NCI-H526 treated with DMSO at 0.1 percent for 48 hours (cell line): ENCODE data around the gene KPTN.

Experiments used
- DNase-seq: peaks from one replicate; lab custom pipeline; 2025; lab: John Stamatoyannopoulos, UW

Gene KPTN

DNA sequence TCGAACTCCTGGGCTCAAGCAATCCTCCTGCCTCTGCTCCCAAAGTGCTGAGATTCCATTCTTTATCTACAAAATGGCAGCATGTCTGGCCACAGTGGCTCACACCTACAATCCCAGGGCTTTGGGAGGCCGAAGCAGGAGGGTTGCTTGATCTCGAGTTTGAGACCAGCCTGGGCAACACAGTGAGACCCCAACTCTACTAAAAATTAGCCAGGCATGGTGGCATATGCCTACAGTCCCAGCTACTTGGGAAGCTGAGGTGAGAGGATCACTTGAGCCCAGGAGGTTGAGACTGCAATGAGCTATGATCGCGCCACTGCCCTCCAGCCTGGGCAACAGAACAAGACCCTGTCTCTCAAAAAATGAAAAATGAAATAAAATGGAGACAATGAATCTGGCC lies 24.7 kb upstream of the KPTN start:
- DNase-seq: no peak

DNA sequence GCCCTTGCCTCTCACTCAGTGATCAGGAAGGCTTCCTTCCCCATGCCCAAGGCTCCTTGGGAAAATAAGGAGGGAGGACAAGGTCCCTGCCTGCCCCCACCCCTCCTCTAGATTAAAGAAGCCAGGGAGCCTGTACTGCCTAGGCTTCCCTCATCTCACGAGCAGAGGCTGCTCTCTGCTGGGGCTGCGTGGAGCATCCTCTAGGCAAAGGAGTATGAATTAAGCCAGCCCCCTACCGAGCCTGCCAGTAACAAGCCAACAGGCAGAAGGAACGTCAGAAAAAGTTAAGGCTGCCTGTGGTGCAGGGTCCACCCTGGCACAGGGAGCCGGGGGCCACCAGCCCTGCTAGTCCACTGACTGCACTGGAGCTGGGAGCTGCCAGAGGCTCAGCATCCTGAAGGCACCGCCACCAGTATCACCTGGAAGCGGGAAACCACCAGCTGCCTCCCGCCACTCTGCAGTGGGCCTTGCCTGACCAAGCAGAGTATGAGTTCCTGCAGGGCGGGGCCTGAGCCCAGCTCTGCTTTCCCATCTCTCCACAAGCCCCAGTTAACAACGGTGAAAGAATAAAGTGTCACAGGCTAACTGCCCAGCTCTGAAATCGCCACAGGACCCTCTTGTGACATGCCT lies 24.0 kb upstream of the KPTN start:
- DNase-seq: no peak

- no peak for DNase-seq
These were observed 23.0 kb upstream of the KPTN start for GRCh38 chr19:47507012-47507411.

DNA sequence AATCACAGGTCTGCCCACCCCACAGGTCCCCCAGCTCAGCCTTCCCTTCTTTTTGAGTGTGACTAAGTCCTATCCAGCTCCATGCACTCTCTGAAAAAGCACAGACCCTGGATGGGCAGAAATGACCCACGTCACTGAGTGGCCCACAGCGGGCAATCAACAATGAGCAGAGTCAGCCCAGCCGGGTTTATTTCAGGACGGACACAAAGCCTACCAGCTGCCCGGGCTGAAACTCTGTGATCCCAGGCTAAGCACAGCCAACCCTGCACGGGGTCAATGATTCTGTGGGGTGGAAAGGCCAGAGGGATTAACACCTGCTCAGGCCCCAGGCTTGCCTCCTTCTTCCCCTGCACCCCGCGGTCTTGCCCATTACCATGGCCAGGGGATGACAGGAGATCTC lies 22.4 kb upstream of the KPTN start:
- DNase-seq: no peak

DNA sequence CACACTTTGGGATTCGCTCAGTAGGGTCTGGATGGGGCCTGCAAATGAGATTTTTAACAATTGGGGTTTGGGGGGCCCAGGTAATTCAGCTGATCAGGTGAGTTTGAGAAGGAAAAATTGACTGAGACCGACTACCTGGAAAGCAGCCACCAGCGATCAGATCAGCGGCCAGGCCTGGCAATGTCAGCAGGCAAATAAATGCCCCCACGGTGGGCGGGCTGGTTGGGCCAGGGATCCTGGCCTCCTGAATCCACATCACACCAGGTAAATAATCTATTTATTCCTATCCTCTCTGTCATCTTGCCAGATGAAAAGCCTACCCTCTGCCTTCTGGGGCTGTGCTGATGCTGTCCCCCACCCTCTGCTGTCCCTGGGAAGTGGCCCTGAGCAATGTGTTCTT lies 21.5 kb upstream of the KPTN start:
- no peak for DNase-seq

DNA sequence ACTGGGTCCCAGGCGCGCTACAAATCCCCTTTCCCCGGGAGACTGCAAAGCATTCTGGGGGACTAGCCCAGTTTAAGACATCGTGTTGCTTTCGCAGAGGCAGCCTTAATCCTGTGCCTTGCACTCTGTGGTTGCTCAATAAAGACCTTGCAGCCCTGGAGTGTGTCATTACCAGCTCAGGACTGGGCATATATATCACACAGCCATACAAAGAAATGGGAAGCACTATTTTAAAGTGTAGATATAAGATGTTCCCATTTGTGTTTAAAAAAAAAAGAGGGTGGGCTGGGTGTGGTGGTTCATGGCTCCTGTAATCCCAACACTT lies 19.8 kb upstream of the KPTN start:
- no peak for DNase-seq

DNA sequence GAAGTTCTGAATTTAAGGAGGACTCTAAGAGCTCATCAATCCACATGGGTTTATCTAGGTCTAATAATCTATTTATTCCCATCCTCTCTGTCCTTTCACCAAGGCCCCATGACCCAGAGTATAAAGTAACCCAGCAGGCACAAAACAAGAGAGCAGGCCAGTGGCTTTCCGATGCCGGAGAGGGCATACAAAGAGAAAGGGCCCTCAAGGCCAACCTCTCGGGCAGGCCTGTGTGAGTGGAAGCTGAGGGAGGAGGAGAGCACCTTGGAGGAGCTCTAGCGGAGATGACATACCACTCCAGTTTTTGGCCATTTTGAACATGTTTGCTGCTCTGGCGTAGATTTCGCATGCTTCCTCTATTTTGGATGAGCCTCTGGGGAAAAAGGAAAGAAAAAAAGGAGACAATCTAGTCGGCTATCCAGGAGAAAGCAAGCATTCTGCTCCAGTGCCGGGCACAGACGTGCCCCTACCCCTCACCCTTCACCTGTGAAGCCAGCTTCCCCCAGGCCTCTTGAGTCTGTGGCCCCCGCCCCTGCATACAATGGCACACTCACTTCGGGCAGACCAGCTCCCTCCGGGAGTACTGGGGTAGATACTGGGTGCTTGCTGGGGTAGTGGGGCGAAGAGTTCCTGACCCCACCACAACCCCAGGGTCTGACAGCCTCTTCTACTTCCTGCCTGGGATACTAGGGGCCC lies 19.3 kb upstream of the KPTN start:
- no peak for DNase-seq

GRCh38 chr19:47499863-47500830 lies 16.1 kb upstream of the KPTN start:
- no peak for DNase-seq

GRCh38 chr19:47499371-47499770 lies 15.4 kb upstream of the KPTN start:
- DNase-seq: no peak

GRCh38 chr19:47498561-47498960 lies 14.5 kb upstream of the KPTN start:
- DNase-seq: no peak

GRCh38 chr19:47497821-47498520 lies 14.0 kb upstream of the KPTN start:
- no peak for DNase-seq

DNA sequence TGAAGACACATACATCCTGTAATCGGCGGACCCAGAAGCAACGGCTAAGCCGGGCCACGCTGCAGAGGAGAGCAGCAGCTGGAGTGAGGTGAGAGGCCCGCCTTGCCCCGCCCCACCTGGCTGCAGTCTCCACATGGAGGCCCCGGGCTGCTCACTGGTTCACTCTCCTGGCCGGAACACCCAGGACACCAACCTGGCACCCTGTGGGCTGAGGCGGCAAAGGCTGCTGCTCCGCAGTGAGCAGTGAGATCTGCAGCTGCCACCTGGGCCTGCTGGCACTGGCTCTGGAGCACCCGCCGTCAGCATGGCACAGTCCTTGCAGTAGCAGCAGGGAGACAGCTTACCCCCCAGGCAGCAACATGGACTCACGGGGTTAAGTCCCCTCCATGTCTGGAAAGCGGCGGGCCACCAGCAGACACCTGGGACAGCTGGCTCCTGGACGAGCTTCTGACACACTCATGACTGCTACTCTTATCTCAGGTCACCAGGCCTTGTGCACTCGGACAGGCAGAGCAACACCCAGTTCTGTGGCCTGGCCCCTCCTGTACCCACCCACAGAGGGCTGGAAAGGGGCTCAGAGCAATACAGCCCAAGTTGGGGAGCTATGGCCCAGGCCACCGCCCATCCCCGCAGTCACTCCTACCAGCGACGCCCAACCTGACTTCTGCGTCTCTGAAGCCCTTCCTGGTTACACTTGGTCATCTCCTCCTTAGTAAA lies 13.2 kb upstream of the KPTN start:
- no peak for DNase-seq

DNA sequence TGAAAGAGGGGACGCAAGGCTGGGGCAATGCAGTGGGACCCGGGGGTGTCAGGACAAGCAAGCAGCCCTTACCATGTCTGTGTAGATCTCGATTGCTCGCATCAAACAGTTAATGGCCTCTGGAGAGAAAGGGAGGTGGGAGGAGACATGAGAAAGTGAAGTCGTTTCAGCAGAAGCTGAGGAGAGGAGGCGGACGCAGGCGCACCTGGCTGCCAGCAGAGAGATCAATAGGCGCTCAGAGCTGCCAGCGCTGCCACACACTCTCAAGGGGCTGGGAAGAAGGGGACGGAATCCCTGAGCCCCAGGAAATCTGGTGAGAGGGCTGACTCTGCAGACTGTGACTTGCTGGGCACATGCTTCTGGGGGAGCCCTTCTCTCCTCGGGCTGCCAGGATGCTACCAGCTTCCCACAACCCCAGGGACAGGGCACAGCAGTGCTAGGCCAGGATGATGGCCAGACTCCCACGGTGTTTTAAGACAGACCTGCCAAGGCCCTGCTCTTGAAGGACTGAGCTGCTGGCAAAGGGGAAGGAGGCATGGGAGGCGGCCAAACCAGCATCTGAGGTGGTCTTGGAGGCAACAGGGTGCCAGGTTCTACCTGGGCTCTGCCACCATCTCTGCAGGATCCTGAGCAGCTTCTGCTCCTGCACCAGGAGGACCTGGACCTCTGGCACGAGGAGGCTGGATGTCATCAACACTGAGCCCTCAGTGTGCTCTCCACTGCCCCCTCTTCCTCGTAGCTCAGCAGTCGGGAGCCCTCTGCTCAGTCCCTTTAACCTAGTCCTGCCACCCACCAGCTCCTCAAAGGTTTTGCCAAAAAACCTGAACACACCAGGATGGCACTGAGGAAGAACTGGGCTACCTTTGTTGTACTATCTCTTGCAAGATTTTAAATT lies 11.7 kb upstream of the KPTN start:
- no peak for DNase-seq

- DNase-seq: no peak
These were observed 10.7 kb upstream of the KPTN start for GRCh38 chr19:47494729-47495128.

DNA sequence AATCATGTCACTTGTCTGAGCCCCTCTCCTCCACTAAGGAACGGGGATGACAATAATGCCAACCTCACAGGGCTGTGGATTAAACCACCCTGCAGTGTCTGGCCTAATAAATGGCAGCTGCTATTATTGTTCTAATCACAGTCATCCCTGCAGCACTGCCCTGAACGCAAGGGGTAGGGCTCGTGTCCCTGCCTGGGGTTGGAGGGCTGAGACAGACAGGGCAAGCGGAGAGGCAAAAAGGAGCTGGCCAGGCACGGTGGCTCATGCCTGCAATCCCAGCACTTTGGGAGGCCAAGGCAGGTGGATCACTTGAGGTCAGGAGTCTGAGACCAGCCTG lies 10.2 kb upstream of the KPTN start:
- no peak for DNase-seq

DNA sequence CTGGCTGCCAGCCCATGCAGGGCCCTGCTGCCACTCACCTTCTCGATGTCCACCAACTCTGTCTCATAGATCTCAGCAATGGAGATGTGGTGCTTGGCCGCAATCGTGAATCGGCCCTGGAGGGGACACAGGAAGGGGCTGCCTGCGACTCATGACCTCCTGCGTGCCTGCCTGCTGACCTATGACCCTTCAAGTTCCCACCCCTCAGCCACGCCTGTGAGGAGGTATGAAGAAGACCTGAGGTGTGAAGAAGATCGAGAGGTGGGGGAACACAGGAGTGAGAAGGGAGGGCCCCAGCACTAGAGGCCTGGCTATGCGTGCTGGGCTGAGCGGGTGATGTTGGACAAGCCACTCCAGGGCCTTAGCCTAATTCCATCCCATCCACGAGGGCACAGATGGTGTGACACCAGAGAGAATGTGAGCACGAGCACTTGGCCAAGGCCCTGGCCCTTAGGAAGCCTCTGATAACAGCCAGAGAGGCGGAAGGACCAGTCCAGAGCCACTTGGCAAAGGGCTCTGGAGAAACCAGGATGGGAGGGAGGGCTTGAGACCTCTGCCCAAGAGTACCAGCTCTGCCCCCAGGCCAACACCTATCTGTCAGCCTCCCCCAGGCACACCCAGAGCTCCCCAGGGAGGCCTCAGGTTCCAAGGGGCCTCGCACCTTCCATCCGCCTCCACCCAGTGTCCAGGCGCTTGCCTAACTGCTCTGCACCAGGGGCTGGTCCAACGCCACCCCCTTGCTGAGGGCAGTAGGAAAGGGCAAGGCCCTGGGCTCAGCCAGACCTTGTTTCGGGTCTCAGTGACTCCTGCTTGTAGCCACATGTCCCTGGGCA lies 9.6 kb upstream of the KPTN start:
- no peak for DNase-seq

DNA sequence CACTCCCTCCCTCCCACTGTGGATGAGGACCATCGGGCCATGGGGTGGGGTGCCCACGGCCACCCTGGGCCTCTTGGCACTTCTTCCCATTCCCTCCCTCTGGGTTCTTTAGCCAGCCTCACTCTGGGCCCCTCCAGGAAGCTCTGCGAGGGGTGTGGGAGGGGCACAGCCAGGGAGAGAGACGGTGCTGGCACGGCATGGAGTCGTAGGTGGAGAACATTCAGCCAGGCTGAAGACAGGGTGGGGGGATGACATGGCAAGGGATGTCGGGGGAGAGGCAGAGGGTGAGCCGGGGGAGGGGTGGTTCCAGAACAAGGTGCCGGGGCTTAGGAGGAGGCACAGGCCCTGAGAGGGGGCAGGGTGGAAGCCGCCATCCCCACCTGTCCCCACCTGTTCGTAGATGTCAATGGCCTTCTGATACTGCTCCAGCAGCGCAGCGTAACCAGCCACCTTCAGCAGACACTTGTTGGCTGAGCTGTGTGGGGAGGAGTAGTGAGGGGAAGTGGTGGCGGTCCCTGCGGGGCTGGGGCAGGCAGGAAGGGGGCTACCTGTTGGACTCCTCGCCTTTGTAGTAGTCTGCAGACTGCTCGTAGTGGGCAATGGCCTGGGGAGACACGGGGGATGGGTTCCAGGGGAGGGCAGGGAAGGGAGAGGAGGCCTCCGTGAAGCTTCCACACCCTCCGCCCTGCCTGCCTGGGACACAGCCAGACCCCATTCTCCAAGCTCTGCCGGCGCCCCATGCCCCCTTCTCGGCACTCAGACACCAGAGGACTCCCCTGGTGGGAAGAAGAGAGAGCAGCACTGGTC lies 8.8 kb upstream of the KPTN start:
- no peak for DNase-seq

DNA sequence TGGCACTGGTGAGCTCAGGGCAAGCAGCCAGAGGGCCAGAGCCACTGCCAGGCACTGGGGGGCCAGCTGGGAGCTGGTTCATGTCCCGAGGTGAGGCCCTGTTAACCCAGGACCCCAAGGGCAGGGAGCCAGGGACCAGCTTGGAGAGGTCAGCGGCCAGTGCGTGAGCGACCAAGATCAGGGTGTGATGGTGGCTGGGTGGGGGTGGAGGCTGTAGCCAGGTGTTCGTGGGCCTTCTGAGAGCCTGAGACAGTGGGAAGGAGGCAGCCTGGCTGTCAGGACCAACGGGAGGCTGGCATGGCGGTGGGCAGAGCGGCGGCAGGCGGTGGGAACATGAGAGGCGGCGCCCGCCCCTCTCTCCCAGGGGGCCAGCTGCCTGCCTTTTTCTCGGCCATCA lies 8.1 kb upstream of the KPTN start:
- no peak for DNase-seq
